Sciatic nerve (tissue), 2 donors: Measurements from ENCODE around the gene RPL38. TPM values are rescaled to one million over a fixed set of nuclear protein-coding genes. Genes with fewer than 3 reads are reported as not detected.

Experiments used
- ATAC-seq: fragments of 200-7000 bp; cut with Tn5 transposase; one replicate; pipeline ENCODE4 v1.9.1; 2020; ENCODE audit warnings: mild to moderate bottlenecking, moderate library complexity
- DNase-seq: peaks from one replicate; pipeline ENCODE4 v3.0.0-alpha.2; 2020; ENCODE audit warnings: low spot score
- intact Hi-C: fragments of 100-400 bp; cut with DNase I; formaldehyde crosslinking; loops from one replicate; pipeline ENCODE4 v1.14.2; 2022
- total RNA-seq: library from RNA; stranded (reverse); fragmentation: NEBNext Ultra II Directional; extraction: Animal tissue kit (Norgen Biotek cat#: 25700); gene quantifications from one replicate; pipeline ENCODE4 v1.2.1, GENCODE V29; 2021
- donor health status: DM: no; HTN: no; CAD: no.
- donor health status: DM: no; HTN: no; CAD: no.

Gene RPL38
- 796 TPM for total RNA-seq

DNA sequence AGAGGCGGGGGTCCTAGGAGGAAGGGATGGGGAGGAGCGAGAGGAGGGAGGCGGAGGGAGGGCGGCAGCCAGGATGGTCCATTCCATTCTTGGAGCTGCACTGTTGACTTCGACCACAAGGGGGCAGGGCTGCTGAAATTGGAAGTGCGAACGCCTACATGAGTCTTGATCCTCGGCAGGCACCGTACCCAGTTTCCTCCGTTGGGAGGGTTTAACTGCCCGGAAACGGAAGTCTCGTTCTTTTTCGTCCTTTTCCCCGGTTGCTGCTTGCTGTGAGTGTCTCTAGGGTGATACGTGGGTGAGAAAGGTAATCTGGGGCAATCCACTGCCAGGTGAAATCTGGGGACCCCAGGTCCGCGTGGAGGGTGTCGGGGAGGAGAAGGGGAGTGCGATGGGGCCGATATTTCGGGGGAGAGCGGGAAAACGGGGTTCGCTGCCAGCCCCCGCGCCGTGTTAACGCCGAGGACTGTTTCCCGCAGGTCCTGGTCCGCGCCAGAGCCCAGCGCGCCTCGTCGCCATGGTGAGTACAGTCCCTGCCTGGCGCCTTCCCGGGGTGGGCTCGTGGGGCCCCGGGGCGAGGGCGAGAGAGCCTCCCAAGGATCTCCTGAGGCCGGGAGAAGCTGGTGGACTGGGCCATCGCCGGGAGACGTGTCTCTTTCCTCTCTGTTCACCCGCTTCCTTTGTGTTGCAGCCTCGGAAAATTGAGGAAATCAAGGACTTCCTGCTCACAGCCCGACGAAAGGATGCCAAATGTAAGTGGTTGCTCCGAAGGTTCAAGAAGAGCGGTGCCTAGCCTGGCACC is at the start of gene RPL38:
Gene RPL38, plus strand, starts transcription at position 240 of the 802 bp plus-strand sequence. Its CDS starts 278 bp downstream, at position 518.
- peak; percentile 91 for ATAC-seq
- intact Hi-C loops, result loop anchor here (10.0 kb wide), 1 partner anchor 161 kb away; the partner anchor contains the start of genes BTBD17 and GPR142
- peak; percentile 98 for DNase-seq

DNA sequence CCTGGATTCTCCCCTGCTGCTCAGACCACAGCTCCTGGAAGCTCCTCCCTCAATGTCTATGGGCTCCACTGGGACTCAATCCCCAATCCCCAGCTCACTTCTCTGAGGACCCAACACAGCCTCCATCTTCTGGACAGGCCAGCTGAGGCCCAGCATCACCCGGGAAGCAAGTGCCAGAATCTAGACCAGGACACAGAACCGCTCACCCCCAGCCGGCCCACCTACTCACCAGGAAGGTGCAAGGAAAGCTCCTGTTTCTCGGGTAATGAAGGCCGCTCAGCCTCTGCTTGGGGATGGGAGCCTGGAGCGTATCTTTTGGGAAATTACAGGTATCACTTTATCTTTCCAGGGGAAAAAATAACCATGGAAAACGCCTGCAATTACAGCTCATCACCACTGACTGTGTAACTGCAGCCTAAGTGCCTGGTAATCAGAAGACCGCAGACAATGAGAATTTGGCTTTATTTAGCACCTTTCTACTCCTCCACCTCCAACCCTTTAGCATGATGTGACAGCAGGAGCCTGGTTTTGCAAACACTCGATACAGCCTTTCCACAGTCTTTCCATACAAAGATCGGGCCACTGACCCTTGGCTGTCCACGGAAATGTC is 49.6 kb upstream of the RPL38 start:
- ATAC-seq (no peak), DNase-seq (no peak)
- intact Hi-C loops, result no loop called here

DNA sequence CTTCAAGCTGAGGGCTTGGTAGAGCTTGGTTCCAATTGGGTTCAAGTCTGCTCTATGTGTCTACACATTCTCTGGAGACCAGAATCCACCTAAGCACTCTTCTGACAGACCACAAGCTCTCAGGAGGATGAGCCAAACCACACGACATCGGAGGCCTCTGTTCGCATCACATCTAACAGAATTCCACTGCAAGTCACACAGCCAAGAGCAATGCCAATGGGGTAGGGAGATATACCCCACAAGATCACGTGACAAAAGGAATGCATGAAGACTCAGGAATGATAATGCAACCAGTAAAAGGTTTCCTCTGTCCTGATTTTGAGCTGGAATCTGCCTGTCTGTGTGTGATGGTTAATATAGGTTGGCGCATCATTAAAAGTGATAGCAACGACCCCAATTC is 46.6 kb upstream of the RPL38 start:
- intact Hi-C loops, result no loop called here
- DNase-seq (no peak), ATAC-seq (no peak)

DNA sequence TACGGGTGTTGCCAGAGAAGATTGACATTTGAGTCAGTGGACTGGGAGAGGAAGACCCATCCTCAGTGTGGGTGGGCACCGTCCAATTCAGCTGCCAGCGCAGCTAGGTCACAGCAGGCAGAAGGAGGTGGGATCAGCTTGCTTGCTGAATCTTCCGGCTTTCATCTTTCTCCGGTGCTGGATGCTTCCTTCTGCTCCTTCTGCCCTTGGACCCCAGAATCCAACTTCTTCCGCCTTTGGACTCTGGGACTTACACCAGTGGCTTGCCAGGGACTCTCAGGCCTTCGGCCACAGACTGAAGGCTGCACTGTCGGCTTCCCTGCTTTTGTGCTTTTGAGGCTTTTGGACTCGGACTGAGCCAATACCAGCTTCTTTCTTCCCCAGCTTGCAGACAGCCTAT is 46.1 kb upstream of the RPL38 start:
- intact Hi-C loops, result no loop called here
- ATAC-seq (no peak), DNase-seq (no peak)

DNA sequence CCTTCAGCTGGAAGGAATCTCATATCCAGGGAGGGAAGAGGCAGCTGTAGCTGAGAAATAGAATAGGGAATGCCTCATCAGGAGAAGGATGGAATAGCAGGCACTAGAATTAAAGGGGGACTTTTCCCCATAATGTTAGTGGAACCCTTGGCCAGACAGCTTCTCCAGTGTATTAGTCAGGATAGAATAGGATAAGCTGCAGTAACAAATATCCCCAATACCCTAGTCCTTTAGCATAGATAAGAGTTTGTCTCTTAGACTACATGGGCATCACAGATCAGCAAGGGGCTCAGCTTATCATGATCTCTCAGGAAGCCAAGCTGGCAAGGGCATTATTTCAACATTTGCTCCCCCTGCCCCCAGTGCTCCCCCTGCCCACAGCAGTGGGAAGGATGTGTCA is 44.7 kb upstream of the RPL38 start:
- DNase-seq, result no peak
- intact Hi-C loops, result no loop called here
- no peak for ATAC-seq

DNA sequence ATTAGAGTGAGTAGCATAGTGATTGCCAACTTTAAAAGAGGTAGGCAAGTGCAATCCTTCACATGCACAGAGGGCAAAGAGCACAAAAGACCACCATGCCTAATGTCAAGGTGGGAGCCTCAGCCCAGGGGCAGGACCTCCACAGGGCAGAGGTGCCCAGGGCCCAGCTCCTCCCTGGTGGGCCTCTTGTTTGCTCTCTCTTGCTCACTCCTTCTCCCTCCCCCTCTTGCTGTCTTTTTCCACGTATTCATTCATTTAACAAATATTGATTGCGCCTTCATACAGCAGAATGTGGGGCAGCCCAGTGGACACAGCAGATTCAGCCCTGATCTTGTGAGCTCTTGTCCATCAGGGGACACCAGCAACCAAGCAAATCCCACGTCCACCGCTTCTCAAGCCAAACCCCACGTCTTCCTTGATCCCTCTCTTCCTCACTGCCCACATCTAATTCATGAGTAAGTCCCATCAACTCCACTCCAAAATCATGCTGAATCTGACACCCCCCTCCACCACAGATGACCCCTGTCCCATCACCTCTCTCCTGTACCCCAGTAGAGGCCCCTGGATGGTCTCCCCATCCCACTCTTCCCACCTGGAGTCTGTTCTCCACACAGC is 44.1 kb upstream of the RPL38 start:
- DNase-seq (no peak), ATAC-seq (no peak)
- intact Hi-C loops, result no loop called here

DNA sequence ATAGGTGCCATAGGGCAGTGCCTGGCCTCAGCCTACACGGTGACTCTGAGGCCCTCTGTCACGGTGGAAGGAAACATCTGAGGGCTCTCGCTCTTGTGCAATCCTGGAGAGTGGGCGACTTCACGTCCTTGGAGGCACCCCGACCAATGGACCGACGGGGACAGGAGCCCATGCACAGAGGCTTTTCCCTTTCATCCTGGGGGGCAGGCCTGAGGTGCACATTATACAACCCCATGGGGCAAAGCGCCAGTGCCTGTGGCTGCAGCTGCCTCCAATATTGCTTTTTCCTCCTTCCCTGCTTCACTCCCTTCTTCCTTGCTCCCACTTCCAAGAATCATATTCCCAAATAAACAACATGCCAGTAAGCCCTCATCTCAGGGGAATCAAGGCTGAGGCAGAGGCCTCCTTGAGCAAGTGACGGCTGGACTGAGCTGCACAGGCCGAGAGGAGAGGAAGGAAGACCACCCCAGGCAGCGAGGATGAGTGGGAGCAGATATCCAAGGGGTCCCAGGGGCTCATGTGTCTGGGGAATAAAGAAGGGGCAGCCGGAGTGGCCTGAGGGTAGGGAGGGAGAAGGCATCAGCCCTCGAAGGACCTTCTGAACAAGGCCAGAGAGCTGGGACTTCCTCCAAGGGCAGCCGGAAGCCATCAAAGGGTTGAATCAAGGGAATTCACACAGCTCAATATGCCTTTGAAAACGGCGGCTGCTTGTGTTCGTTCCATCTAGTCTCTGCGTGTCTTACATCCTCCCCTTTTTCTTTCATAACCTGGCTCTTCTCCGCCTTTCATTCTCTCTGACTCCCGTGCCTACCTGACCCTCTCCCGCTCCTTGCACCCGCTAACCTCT is 42.6 kb upstream of the RPL38 start:
- ATAC-seq (no peak), DNase-seq (no peak)
- intact Hi-C loops, result no loop called here

DNA sequence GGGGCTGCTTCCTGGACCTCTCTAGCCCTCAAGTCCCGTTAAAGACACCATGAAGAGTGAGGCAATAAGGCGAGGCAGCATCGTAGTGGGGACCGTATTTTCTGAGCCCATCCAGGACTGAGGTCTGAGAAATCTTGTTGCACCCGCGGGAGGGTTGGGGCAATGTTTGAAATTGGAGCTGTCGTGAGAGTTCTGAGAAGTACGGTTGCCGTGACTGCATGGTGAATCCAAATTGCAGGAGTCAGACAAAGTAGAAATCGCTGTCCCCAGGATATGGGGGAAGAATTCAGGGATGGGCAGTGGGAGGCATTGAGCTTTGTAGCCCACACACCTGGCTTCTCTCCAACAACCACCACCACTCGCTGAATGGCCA is 42.0 kb upstream of the RPL38 start:
- no peak for ATAC-seq
- DNase-seq, result no peak
- intact Hi-C loops, result no loop called here

DNA sequence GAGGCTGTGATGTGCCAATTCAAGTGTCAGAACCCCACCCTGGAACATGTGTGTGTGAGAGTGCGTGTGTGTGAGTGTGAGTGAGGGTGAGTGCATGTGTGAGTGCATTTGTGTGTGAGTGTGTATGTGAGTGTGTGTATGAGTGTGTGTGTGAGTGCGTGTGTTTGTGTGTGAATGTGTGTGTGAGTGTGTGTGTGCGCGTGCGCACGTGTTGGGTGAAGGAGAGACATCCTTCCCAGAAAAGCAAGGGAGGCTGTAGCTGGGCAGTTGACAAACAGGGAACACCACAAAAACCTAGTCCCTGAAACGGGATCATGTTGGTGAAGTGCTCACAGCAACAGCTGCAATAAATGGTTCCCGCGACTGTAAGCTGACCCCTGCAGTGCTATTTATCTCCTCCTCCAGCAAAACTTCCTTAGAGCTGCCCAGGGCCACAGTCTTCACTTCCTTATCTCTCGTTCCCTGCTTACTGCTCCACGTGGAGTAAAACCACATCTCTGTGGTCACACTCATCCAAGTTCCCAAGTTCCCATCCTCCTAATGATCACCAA is 40.1 kb upstream of the RPL38 start:
- intact Hi-C loops, result no loop called here
- no peak for ATAC-seq
- DNase-seq, result no peak

DNA sequence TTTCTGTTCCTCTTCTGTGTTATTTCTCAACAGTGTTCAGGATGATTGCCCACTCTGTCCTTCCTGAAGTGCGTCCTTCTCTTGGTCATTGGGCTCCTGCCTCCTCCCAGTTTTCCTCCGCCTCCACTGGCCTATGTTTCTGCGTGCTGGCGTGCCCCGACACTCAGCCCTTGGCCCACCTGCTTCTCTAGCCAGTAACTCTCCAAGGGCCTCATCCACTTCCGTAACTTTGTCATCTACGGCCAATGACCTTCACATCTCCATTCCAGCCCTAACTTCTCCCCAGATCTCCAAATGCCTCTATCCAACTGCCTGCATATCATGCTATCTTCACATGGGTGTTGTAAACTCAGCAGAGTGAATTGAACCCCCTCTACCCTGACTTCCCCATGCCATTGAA is 39.6 kb upstream of the RPL38 start:
- DNase-seq (no peak), ATAC-seq (no peak)
- intact Hi-C loops, result no loop called here

DNA sequence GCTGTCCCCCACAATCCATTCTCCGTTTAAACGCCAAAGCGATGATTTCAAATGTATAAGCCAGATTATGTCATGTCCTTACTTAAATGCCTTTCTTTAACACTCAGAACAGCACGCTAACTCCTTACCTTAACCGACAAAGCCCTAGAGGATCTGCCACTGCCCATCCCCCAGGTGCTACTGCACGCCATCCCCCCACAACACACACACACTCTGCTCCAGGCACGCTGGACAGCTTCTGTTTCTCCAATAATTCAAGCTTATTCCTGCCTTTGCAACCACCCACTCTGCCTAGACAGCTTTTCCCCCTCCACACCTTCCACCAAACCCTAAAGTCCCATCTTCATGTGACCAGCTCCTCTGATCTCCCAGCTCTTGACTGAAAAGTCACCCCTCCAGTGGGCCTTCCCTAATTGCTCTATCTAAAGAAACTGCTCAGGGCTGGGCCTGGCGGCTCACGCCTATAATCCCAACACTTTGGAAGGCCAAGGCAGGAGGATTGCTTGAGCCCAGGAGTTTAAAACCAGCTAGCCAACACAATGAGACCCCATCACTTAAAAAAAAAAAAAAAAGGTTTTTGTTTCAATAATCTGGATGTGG is 38.9 kb upstream of the RPL38 start:
- DNase-seq, result no peak
- ATAC-seq, result no peak
- intact Hi-C loops, result no loop called here

DNA sequence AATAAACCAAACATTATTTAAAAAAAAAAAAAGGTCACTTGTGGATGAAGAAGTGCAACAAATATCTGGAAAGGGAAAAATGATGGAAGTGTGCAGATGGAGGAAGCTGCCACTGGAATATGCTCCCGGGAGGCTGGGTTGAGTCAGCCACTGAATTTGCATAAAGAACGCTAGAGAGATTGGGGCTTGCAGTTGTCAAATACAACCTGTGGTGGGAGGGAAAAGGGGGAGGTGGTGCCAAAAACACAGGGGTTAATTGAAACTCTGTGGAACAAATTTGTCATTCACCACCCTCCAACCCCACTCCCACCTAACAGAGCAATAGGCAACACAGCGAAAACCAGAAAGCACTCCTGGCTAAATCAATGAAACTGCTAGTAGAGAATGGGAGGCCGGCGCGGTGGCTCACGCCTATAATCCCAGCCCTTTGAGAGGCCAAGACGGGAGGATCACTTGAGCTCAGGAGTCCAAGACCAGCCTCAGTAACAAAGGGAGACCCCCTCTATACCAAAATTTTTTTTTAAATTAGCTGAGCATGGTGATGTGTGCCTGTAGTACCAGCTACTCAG is 37.6 kb upstream of the RPL38 start:
- intact Hi-C loops, result no loop called here
- no peak for DNase-seq
- no peak for ATAC-seq

DNA sequence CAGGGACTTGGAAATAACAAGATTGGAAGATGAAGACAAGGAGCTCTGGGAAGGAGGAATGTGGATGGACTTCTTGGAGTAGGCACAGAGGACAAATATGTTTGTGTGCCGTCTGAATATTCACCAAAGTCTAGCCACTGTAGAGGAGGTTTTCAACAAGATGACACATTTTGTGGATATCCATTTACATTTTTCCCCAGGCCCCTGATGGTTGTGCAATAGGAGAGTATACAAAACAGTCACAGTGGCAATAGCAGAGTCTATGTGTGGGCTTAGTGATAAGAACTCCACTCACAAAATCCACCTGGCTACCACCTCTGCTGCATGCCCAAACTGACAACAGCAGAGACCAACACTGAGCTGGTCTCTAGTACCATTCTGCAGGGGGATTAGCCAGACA is 32.6 kb upstream of the RPL38 start:
- intact Hi-C loops, result no loop called here
- DNase-seq (no peak), ATAC-seq (no peak)

DNA sequence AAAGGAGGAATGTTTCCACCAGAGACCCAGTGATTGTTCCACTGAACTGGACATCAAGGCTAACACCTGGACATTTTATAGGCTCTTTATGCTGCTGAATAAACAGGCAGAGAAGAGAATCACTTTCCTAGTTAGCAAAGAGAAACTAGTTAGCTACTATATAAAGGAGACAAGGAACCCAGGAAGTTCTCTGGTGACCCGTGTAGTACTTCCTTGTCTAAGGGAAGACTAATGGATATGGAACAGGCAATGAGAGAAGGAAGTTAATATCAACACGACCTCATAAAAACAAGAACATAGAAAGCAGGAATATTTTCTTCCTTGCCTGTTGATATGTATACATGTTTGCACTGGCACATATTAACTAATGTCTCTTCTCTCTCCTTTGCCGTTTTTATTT is 30.8 kb upstream of the RPL38 start:
- ATAC-seq, result no peak
- no peak for DNase-seq
- intact Hi-C loops, result no loop called here

DNA sequence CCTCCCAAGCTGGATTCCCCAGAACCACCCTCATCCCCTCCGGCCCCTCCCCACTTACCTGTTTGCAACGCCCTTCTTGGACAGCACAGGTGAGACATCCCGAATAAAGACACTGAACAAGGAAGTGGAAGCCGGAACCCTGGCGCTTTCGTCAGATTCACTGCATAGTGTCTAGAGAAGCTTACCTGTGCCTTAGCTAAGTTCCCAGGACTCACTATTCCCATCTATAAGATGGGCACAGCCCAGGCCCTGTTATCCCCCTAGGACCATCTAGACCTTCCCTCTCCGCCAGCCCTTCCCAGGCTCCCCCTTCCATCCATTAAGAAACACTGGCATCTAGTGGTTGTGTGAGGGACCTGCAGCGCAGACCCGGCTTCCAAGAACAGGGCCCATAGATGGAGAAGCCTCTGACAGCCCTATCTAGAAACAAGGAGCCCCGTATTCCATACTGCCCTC is 26.9 kb upstream of the RPL38 start:
- intact Hi-C loops, result no loop called here
- ATAC-seq (peak; percentile 81), DNase-seq (peak; percentile 69)

DNA sequence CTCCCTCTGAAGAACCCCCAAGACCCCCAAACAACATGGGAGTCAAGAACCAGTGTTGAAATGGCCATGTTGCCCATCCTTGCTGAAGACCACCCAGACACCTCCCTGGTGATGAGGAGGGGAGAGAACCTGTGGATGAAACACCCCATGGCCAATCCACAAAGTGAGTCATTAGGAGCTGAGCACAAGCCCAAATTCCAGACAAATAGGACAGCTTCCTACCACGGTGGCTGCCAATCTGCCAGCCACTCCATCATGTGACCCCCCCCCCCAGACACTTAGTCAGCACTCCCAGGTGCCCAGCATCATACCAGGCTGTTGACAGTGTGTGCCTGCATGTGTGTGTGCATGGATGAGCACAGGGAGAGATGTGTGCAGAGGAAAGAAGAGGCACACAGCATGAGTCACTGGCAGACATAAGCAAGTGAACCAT is 26.4 kb upstream of the RPL38 start:
- DNase-seq (no peak), ATAC-seq (no peak)

DNA sequence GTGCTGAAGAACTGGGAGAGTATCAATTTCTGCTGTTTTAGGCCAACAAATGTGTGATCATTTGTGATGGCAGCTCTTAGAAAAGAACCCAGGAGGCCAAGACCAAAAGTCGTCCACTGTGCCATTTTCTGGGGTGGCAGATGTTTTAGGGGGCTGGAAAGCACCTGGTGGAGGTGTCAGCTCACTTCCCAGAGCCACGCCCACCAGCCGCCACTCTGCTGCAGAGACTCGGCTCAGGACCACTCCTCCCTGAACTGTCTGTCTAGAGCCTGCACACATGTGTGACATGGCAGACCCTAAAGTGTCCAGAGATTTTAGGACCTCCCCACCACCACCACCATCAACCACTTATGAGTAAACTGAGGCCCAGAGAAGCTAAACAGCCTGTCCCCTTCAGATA is 23.9 kb upstream of the RPL38 start:
- DNase-seq, result no peak
- ATAC-seq, result no peak
- intact Hi-C loops, result no loop called here

More for the DNA sequence above, 26.4 kb upstream of the RPL38 start:
- intact Hi-C loops, result no loop called here

DNA sequence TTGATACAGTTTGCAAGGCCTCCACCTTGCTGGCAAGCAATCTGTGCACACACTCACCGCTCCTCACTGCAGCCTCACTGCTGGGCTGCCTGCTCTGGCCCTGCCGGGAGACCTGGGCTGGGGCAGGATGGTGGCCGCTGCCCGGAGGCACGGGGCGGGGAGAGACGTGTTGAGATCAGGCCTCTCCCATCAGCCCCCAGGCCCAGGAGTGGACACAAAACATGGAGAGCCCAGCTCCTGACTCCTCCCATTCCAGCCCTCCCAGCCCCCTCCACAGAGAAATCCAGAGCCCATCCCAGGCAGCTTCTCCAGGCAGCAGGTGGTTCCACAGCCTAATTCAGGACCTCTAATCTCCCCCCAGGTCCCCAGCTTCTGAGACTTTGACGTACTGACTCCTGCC is 23.1 kb upstream of the RPL38 start:
- DNase-seq (no peak), ATAC-seq (no peak)
- intact Hi-C loops, result no loop called here
